Colonic mucosa (tissue), 4 donors: Measurements from ENCODE around the gene MSMO1. TPM values are rescaled to one million over a fixed set of nuclear protein-coding genes. Genes with fewer than 3 reads are reported as not detected.

Experiments used
- DNase-seq: peaks from one replicate; pipeline ENCODE4 v3.0.0-alpha.2; 2020
- H3K27ac ChIP-seq: fragments of 200-600 bp; one replicate; pipeline ENCODE4 v1.8.0; 2021
- H3K27me3 ChIP-seq: fragments of 200-600 bp; one replicate; pipeline ENCODE4 v1.8.0; 2021
- H3K36me3 ChIP-seq: fragments of 200-600 bp; one replicate; pipeline ENCODE4 v1.8.0; 2021
- H3K4me1 ChIP-seq: fragments of 200-600 bp; one replicate; pipeline ENCODE4 v1.8.0; 2021; ENCODE audit warnings: mild to moderate bottlenecking
- H3K4me3 ChIP-seq: fragments of 200-600 bp; one replicate; pipeline ENCODE4 v1.8.0; 2021
- H3K9ac ChIP-seq, 2 donors: one replicate each; pipeline ENCODE4 v1.7.0; 2013; ENCODE audit warnings: control low read depth in 2 of 2, low read depth in 2 of 2, low read length in 2 of 2
- H3K9me3 ChIP-seq: fragments of 200-600 bp; one replicate; pipeline ENCODE4 v1.8.0; 2021
- intact Hi-C: fragments of 100-400 bp; cut with DNase I; formaldehyde crosslinking; loops from one replicate; pipeline ENCODE4 v1.14.1; 2022
- total RNA-seq, 2 donors: library from RNA; stranded (reverse); fragmentation: NEBNext Ultra II Directional in 1 of 2; extraction: Animal tissue kit (Norgen Biotek cat#: 25700) in 1 of 2; gene quantifications; one replicate each; pipeline ENCODE4 v1.2.1, GENCODE V29; 2021
- TF ChIP-seq, protein P1 (sequence below): fragments of 200-600 bp; IDR thresholded peaks from one replicate; pipeline ENCODE4 v1.8.0; 2022; ENCODE audit warnings: antibody characterized with exemption, mild to moderate bottlenecking
- donor health status: healthy.
- donor health status: DM: no; HTN: no; CAD: no.
- donor health status: DM: no; HTN: no; CAD: no.

The MSMO1 gene
- total RNA-seq, 2 donors from 2014 or later = 51.7 to 290 TPM

GRCh38 chr4:165299399-165300060 is 27.9 kb upstream of the MSMO1 start:
- H3K27me3 ChIP-seq = no peaks in the 10 kb centered on the region
- intact Hi-C loops = no loop called here
- DNase-seq = no peak
- H3K27ac ChIP-seq = no peak overlapping the region
- no peaks in the 10 kb centered on the region for H3K36me3 ChIP-seq
- no peaks in the 10 kb centered on the region for H3K4me1 ChIP-seq
- no peak overlapping the region for H3K4me3 ChIP-seq
- TF ChIP-seq, protein P1, sequence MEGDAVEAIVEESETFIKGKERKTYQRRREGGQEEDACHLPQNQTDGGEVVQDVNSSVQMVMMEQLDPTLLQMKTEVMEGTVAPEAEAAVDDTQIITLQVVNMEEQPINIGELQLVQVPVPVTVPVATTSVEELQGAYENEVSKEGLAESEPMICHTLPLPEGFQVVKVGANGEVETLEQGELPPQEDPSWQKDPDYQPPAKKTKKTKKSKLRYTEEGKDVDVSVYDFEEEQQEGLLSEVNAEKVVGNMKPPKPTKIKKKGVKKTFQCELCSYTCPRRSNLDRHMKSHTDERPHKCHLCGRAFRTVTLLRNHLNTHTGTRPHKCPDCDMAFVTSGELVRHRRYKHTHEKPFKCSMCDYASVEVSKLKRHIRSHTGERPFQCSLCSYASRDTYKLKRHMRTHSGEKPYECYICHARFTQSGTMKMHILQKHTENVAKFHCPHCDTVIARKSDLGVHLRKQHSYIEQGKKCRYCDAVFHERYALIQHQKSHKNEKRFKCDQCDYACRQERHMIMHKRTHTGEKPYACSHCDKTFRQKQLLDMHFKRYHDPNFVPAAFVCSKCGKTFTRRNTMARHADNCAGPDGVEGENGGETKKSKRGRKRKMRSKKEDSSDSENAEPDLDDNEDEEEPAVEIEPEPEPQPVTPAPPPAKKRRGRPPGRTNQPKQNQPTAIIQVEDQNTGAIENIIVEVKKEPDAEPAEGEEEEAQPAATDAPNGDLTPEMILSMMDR = no peak
- H3K9me3 ChIP-seq = no peaks in the 10 kb centered on the region
- H3K9ac ChIP-seq = no peak overlapping the region

- DNase-seq = no peak
- H3K9me3 ChIP-seq = no peaks in the 10 kb centered on the region
- no peaks in the 10 kb centered on the region for H3K27me3 ChIP-seq
- no peak overlapping the region for H3K9ac ChIP-seq
- H3K27ac ChIP-seq = no peak overlapping the region
- no peaks in the 10 kb centered on the region for H3K4me1 ChIP-seq
- TF ChIP-seq, protein P1 = no peak
- H3K36me3 ChIP-seq = no peaks in the 10 kb centered on the region
- no peak overlapping the region for H3K4me3 ChIP-seq
- intact Hi-C loops = no loop called here
Measured at GRCh38 chr4:165301833-165302232, 25.6 kb upstream of the MSMO1 start.

DNA sequence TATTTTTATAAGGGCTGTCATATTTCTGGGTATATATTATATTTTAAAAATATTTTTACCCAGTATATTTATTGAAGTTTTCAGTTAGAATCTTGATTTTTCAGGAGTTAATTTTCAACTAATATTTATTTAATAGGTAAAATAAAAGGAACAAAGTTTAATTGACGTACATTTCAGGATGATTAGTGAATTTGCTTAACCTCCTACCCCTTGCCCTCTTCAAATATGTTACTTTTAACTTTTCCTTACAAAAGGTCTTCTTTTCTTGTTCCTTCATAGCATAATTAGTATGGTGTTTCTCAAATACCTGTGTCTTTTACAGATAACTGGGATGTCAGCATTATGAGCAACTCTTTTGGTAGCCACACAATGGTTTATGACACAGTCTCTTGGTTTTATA is 24.8 kb upstream of the MSMO1 start:
- Histone ChIP-seq H3K9ac (no peak overlapping the region), H3K27me3 (no peaks in the 10 kb centered on the region), H3K9me3 (no peaks in the 10 kb centered on the region), H3K4me3 (no peak overlapping the region), H3K4me1 (no peaks in the 10 kb centered on the region), H3K36me3 (no peaks in the 10 kb centered on the region), H3K27ac (no peak overlapping the region)
- TF ChIP-seq, protein P1 = no peak
- intact Hi-C loops = no loop called here
- DNase-seq = no peak

DNA sequence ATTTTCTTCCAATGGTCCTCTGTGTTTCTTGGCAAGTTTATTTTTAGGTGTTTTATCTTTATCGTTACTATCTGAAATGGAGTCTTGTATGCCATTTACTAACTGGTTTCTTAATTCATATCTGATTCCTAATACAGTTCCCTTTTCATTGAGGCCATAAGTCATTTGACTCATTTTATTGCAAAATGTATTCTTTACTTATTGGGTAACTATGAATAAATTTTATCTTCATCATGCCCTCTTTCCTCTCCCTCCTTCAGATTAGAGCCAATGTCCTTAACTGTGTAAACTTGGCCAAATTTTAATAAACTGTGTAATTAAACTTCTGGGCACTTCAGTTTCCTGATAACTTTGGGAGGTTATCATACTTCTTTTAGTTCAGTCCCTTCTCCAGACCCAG is 19.3 kb upstream of the MSMO1 start:
- no peaks in the 10 kb centered on the region for H3K27me3 ChIP-seq
- H3K4me3 ChIP-seq = no peak overlapping the region
- TF ChIP-seq, protein P1 = no peak
- intact Hi-C loops = no loop called here
- DNase-seq = no peak
- no peak overlapping the region for H3K9ac ChIP-seq
- H3K36me3 ChIP-seq = no peaks in the 10 kb centered on the region
- no peaks in the 10 kb centered on the region for H3K9me3 ChIP-seq
- H3K27ac ChIP-seq = no peak overlapping the region
- no peaks in the 10 kb centered on the region for H3K4me1 ChIP-seq

DNA sequence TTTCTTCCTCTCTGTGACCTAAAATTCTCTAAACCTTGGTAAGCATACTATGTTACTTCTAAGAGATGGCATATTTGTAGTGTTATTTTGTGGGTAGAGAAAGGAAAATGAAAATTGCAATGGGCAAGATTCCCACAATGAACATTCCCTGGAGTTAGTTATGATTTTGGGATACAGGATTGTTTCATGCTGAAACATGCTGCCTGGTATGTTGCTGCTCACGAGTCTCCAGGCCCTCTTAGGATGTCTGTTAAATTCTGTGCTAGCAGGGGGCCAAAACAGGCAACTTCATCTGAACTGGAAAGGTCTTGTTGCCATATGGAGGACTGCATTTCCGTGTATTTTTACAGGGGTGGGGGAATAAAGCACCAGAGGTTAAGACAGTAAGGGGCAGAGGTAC is 18.9 kb upstream of the MSMO1 start:
- Histone ChIP-seq H3K4me1 (no peaks in the 10 kb centered on the region), H3K27me3 (no peaks in the 10 kb centered on the region), H3K36me3 (no peaks in the 10 kb centered on the region), H3K4me3 (no peak overlapping the region), H3K9me3 (no peaks in the 10 kb centered on the region), H3K9ac (no peak overlapping the region), H3K27ac (no peak overlapping the region)
- no peak for DNase-seq
- intact Hi-C loops = no loop called here
- TF ChIP-seq, protein P1 = no peak
